ENCODE results near the gene XXYLT1.

XXYLT1 gene

GRCh38 chr3:195031574-195032003 is 239.4 kb downstream of the XXYLT1 start:
- no peak for ATAC-seq

GRCh38 chr3:195030791-195031321 is 240.1 kb downstream of the XXYLT1 start:
- TF ChIP-seq SNAI2 (CRISPR knock-in tag; IDR thresholded peaks at IDR 0.05) (no peak), ZFP30 (CRISPR knock-in tag; IDR thresholded peaks at IDR 0.05) (no peak), CREB5 (CRISPR knock-in tag; IDR thresholded peaks at IDR 0.05; ENCODE audit: low read depth) (no peak), OSR1 (CRISPR knock-in tag; IDR thresholded peaks at IDR 0.05) (no peak), ZNF565 (CRISPR knock-in tag; conservative IDR thresholded peaks at IDR 0.05; ENCODE audit: low read depth) (no peak), GLIS3 (CRISPR knock-in tag; IDR thresholded peaks at IDR 0.05) (no peak), ISL1 (CRISPR knock-in tag; IDR thresholded peaks at IDR 0.05) (no peak), ESRRG (CRISPR knock-in tag; IDR thresholded peaks at IDR 0.05) (no peak), PATZ1 (CRISPR knock-in tag; IDR thresholded peaks at IDR 0.05; ENCODE audit: borderline replicate concordance) (no peak), ZNF8 (CRISPR knock-in tag; IDR thresholded peaks at IDR 0.05) (no peak), ZFP3 (CRISPR knock-in tag; IDR thresholded peaks at IDR 0.05) (no peak), ZNF70 (CRISPR knock-in tag; IDR thresholded peaks at IDR 0.05) (no peak), TOX (CRISPR knock-in tag; IDR thresholded peaks at IDR 0.05; ENCODE audit: borderline replicate concordance) (no peak), POU6F1 (CRISPR knock-in tag; IDR thresholded peaks at IDR 0.05; ENCODE audit: borderline replicate concordance, low read depth) (no peak), RARB (CRISPR knock-in tag; IDR thresholded peaks at IDR 0.05) (no peak)
- peak; percentile 53 for ATAC-seq

More at GRCh38 chr3:195031574-195032003, 239.4 kb downstream of the XXYLT1 start:
- TF ChIP-seq RARB (CRISPR knock-in tag; IDR thresholded peaks at IDR 0.05), result no peak
- no peak for TF ChIP-seq ZNF70 (CRISPR knock-in tag; IDR thresholded peaks at IDR 0.05)
- no peak for TF ChIP-seq CREB5 (CRISPR knock-in tag; IDR thresholded peaks at IDR 0.05; ENCODE audit: low read depth)
- no peak for TF ChIP-seq PATZ1 (CRISPR knock-in tag; IDR thresholded peaks at IDR 0.05; ENCODE audit: borderline replicate concordance)
- TF ChIP-seq ZNF8 (CRISPR knock-in tag; IDR thresholded peaks at IDR 0.05), result no peak
- no peak for TF ChIP-seq POU6F1 (CRISPR knock-in tag; IDR thresholded peaks at IDR 0.05; ENCODE audit: borderline replicate concordance, low read depth)
- no peak for TF ChIP-seq BACH2 (CRISPR knock-in tag; IDR thresholded peaks at IDR 0.05; ENCODE audit: borderline replicate concordance)
- no peak for TF ChIP-seq PPARA (CRISPR knock-in tag; IDR thresholded peaks at IDR 0.05; ENCODE audit: borderline replicate concordance)
- TF ChIP-seq TCF4 (CRISPR knock-in tag; IDR thresholded peaks at IDR 0.05; ENCODE audit: borderline replicate concordance), result no peak

- no peak for ATAC-seq
- TF ChIP-seq ZNF565 (CRISPR knock-in tag; conservative IDR thresholded peaks at IDR 0.05; ENCODE audit: low read depth) (no peak), BACH2 (CRISPR knock-in tag; IDR thresholded peaks at IDR 0.05; ENCODE audit: borderline replicate concordance) (no peak), ZNF70 (CRISPR knock-in tag; IDR thresholded peaks at IDR 0.05) (no peak), POU6F1 (CRISPR knock-in tag; IDR thresholded peaks at IDR 0.05; ENCODE audit: borderline replicate concordance, low read depth) (no peak), RARB (CRISPR knock-in tag; IDR thresholded peaks at IDR 0.05) (no peak), TOX (CRISPR knock-in tag; IDR thresholded peaks at IDR 0.05; ENCODE audit: borderline replicate concordance) (no peak)
These were observed 241.9 kb downstream of the XXYLT1 start for GRCh38 chr3:195028877-195029606.
